ENCODE measurements around the gene PGBD4. TPM values are rescaled to one million over a fixed set of nuclear protein-coding genes. Genes with fewer than 3 reads are reported as not detected.

Gene PGBD4
- total RNA-seq, 1 experiment from 2014 or later: 0.69 TPM

- DNase-seq: peak; percentile 32
Measured at GRCh38 chr15:34126522-34126921, 24.6 kb downstream of the PGBD4 start.

DNA sequence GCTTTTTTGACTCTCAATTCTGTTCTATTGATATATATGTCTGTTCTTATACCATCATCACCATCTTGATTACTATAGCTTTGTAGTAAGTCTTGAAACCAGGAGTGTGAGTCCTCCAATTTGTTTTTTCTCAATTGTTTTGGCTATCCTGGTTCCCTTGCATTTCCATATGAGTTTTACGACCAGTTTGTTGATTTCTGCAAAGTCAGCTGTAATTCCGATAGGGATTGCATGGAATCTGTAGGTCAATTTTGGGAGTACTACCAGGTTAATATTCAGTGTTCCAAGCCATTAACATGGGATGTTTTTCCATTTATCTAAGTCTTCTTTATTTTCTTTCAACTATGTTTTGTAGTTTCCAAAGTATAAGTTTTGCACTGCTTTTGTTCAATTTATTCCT lies 27.0 kb downstream of the PGBD4 start:
- no peak for DNase-seq
- Histone ChIP-seq H3K27me3 (ENCODE audit: control insufficient read depth, insufficient read depth, low read length) (no peaks in the 10 kb centered on the region), H3K36me3 (replicated peaks; ENCODE audit: control insufficient read depth, insufficient read depth, low read length) (no peaks in the 10 kb centered on the region), H3K4me3 (ENCODE audit: insufficient read depth, low read depth, low read length) (no peak overlapping the region)

More at GRCh38 chr15:34126522-34126921, 24.6 kb downstream of the PGBD4 start:
- Histone ChIP-seq H3K36me3 (replicated peaks; ENCODE audit: control insufficient read depth, insufficient read depth, low read length) (no peaks in the 10 kb centered on the region), H3K4me3 (ENCODE audit: insufficient read depth, low read depth, low read length) (no peak overlapping the region), H3K27me3 (ENCODE audit: control insufficient read depth, insufficient read depth, low read length) (no peaks in the 10 kb centered on the region)

GRCh38 chr15:34132881-34133280 lies 31.0 kb downstream of the PGBD4 start:
- no peak for DNase-seq
- Histone ChIP-seq H3K36me3 (replicated peaks; ENCODE audit: control insufficient read depth, insufficient read depth, low read length) (no peaks in the 10 kb centered on the region), H3K27me3 (ENCODE audit: control insufficient read depth, insufficient read depth, low read length) (no peaks in the 10 kb centered on the region), H3K4me3 (ENCODE audit: insufficient read depth, low read depth, low read length) (no peak overlapping the region)

GRCh38 chr15:34133511-34133910 lies 31.6 kb downstream of the PGBD4 start:
- DNase-seq: no peak
- Histone ChIP-seq H3K36me3 (replicated peaks; ENCODE audit: control insufficient read depth, insufficient read depth, low read length) (no peaks in the 10 kb centered on the region), H3K4me3 (ENCODE audit: insufficient read depth, low read depth, low read length) (no peak overlapping the region), H3K27me3 (ENCODE audit: control insufficient read depth, insufficient read depth, low read length) (no peaks in the 10 kb centered on the region)

GRCh38 chr15:34147371-34148140 lies 45.7 kb downstream of the PGBD4 start:
- no peak overlapping the region for H3K4me3 ChIP-seq (ENCODE audit: insufficient read depth, low read depth, low read length)
- H3K36me3 ChIP-seq (replicated peaks; ENCODE audit: control insufficient read depth, insufficient read depth, low read length): peaks cover 4% of the 10 kb centered on the region; the same call in 1 of the 2 replicates
- no peaks in the 10 kb centered on the region for H3K27me3 ChIP-seq (ENCODE audit: control insufficient read depth, insufficient read depth, low read length)
- no peak for DNase-seq

DNA sequence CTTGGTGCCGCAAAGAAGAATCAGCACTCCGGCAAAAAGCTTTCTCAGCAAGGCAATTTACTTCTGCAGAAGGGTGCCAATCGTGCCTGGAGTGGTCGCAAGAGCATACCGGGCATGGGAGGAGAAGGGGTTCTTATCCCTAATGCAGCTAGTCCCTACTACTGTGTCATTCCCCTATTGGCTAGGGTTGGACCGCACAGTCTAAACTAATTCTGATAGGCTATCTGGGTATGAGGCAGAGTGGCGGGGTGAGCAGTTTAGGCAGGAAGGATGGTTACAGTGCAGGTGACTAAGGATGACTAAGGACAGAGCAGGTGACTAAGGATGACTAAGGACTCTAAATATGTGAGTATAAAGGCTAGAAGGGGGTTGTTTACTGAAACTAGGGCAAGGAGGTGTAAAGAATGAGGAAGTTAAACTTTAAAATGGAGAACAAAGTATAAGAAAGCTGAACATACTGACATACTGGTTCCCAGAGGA lies 52.9 kb downstream of the PGBD4 start:
- DNase-seq: no peak
- Histone ChIP-seq H3K36me3 (replicated peaks; ENCODE audit: control insufficient read depth, insufficient read depth, low read length) (0 out of 2 replicates have a peak, but pooled peaks cover 4% of the 10 kb centered on the region), H3K4me3 (ENCODE audit: insufficient read depth, low read depth, low read length) (no peak overlapping the region), H3K27me3 (ENCODE audit: control insufficient read depth, insufficient read depth, low read length) (no peaks in the 10 kb centered on the region)

DNA sequence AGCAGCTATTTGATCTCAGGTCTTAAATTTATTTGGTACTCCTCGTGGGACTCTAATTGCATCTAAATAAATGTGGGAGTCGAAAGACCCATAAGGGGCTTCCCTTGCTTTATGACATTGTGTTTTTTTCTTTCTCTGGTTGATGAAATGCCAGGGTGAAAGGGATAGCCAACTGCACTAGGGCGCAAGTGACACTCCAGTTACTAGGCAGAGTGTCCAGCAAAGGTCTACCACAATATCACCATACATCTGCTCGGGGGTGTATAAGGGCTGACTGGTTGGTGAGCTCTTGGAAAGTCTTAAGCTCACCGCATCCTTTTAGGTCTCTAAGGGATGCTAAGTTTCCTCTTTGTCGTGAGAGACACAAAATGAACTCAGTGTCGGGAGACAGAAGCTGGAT lies 54.0 kb downstream of the PGBD4 start:
- no peak overlapping the region for H3K4me3 ChIP-seq (ENCODE audit: insufficient read depth, low read depth, low read length)
- H3K36me3 ChIP-seq (replicated peaks; ENCODE audit: control insufficient read depth, insufficient read depth, low read length): 0 out of 2 replicates have a peak, but pooled peaks cover 1% of the 10 kb centered on the region
- no peak for DNase-seq
- no peaks in the 10 kb centered on the region for H3K27me3 ChIP-seq (ENCODE audit: control insufficient read depth, insufficient read depth, low read length)

Other genes with a start within 250 kb of the PGBD4 start
- gene CHRM5, start 133.6 kb upstream of the PGBD4 start, total RNA-seq (2014; rRNA removed; shearing (Covaris generic)): not detected in 2 replicates
- 19.4 and 20.1 TPM in 2 replicates for gene AVEN, start 62.9 kb upstream of the PGBD4 start, total RNA-seq (2014; rRNA removed; shearing (Covaris generic))
- gene EMC7, start 221 bp upstream of the PGBD4 start, total RNA-seq (2014; rRNA removed; shearing (Covaris generic)): 17.0 and 30.1 TPM in 2 replicates
- 44.6 and 53.3 TPM in 2 replicates for gene KATNBL1, start 108.0 kb downstream of the PGBD4 start, total RNA-seq (2014; rRNA removed; shearing (Covaris generic))
- 78.1 and 90.2 TPM in 2 replicates for gene EMC4, start 122.9 kb downstream of the PGBD4 start, total RNA-seq (2014; rRNA removed; shearing (Covaris generic))
- gene SLC12A6, start 235.7 kb downstream of the PGBD4 start, total RNA-seq (2014; rRNA removed; shearing (Covaris generic)): 4.9 and 8.5 TPM in 2 replicates
- 273 and 339 TPM in 2 replicates for gene NOP10, start 241.1 kb downstream of the PGBD4 start, total RNA-seq (2014; rRNA removed; shearing (Covaris generic))
- gene NUTM1, start 241.2 kb downstream of the PGBD4 start, total RNA-seq (2014; rRNA removed; shearing (Covaris generic)): 0.26 and 0.28 TPM in 2 replicates